Fibroblast of lung (primary cell): ENCODE data around the gene THOC5.

Experiments
- CTCF ChIP-seq, 2 donors: IDR thresholded peaks in 1 of 2; conservative IDR thresholded peaks in 1 of 2; 1 replicate in 1 of 2; 2 replicates in 1 of 2; pipeline ENCODE4 v1.5.1; 2011 to 2012; ENCODE audit warnings: low read length in 2 of 2, control low read depth in 1 of 2, inconsistent platforms in 1 of 2, low read depth in 1 of 2, mild to moderate bottlenecking in 1 of 2
- EZH2 ChIP-seq: IDR thresholded peaks from 2 replicates; pipeline ENCODE4 v1.5.1; 2012; ENCODE audit warnings: low read length, control low read depth, mild to moderate bottlenecking; ENCODE audit errors: missing control alignments

- no peak for TF ChIP-seq CTCF (conservative IDR thresholded peaks at IDR 0.05 in 1 of 2, IDR thresholded peaks at IDR 0.05 in 1 of 2; ENCODE audit: low read depth in 1 of 2, low read length in 2 of 2)
- TF ChIP-seq EZH2, result no peak
These were observed 14.5 kb downstream of the THOC5 start for GRCh38 chr22:29539105-29539504.
